HepG2 (cell line): ENCODE measurements around the gene EEA1. TPM values are rescaled to one million over a fixed set of nuclear protein-coding genes. Genes with fewer than 3 reads are reported as not detected.

Source experiments
- ATAC-seq: fragments of 200-7000 bp; cut with Tn5 transposase; 3 replicates; pipeline ENCODE4 v1.9.1; 2020; ENCODE audit warnings: mild to moderate bottlenecking, moderate library complexity
- BruUV-seq: library from RNA; stranded (reverse); fragments of 400-500 nt; replicated peaks from 2 replicates; lab custom pipeline; 2021; lab: Mats Ljungman, UMichigan
- CTCF ChIA-PET: fragments of 300-600 bp; formaldehyde crosslinking; extraction: SDS; loops from one replicate; lab custom pipeline; 2021; ENCODE audit warnings: low total read pairs, inconsistent platforms, low intra/inter-chr PET ratio; lab: Yijun Ruan, JAX
- POLR2A ChIA-PET: fragments of 350-600 bp; sonication (Branson Sonifier 250); formaldehyde crosslinking; loops from one replicate; lab custom pipeline; 2020; ENCODE audit warnings: antibody characterized with exemption, inconsistent platforms; lab: Yijun Ruan, JAX
- DNase-seq: peaks from one replicate; pipeline ENCODE4 v3.0.0-alpha.2; 2015; ENCODE audit warnings: low spot score
- FAIRE-seq: peaks from 3 replicates; lab custom pipeline; 2011; peaks lifted over from hg19 to GRCh38; lab: Jason Lieb, UNC
- H2AFZ ChIP-seq: one replicate; pipeline ENCODE4 v1.6.1; 2011; ENCODE audit warnings: low read length, inconsistent platforms
- H3K27ac ChIP-seq: fragments of 300-600 bp; 3 replicates; pipeline ENCODE4 v1.8.0; 2011; ENCODE audit warnings: mixed run types, mild to moderate bottlenecking, mixed read lengths, low read length, inconsistent platforms; ENCODE audit not compliant: insufficient read depth; ENCODE audit errors: extremely low read length
- H3K27me3 ChIP-seq, 2 experiments: fragments of 200-600 bp in 1 of 2; 2 replicates in 1 of 2; 3 replicates in 1 of 2; pipeline versions ENCODE4 v1.6.0 to v1.8.0; 2011; ENCODE audit warnings: low read length in 2 of 2, mild to moderate bottlenecking in 2 of 2, moderate library complexity in 2 of 2, inconsistent platforms in 1 of 2; ENCODE audit not compliant: insufficient read depth in 2 of 2, control insufficient read depth in 1 of 2
- H3K36me3 ChIP-seq, 2 experiments: fragments of 200-600 bp in 1 of 2; replicated peaks in 1 of 2; 2 replicates in 1 of 2; 3 replicates in 1 of 2; pipeline versions ENCODE4 v1.5.1 to v1.8.0; 2011; ENCODE audit warnings: low read length in 2 of 2, inconsistent platforms in 1 of 2; ENCODE audit not compliant: insufficient read depth in 2 of 2, control insufficient read depth in 1 of 2
- H3K4me1 ChIP-seq: 2 replicates; pipeline ENCODE4 v1.5.1; 2012; ENCODE audit warnings: low read length, inconsistent platforms; ENCODE audit not compliant: insufficient read depth
- H3K4me2 ChIP-seq: 2 replicates; pipeline ENCODE4 v1.6.0; 2011; ENCODE audit warnings: low read depth, low read length, inconsistent platforms
- H3K4me3 ChIP-seq, 3 experiments: fragments of 200-600 bp in 1 of 3; sonication (generic), shearing (Covaris generic) in 1 of 3; replicated peaks in 1 of 3; 2 replicates each; pipeline ENCODE4 v1.5.1; 2011 to 2016; ENCODE audit warnings: low read length in 3 of 3, inconsistent platforms in 2 of 3, low read depth in 2 of 3, mild to moderate bottlenecking in 2 of 3, control low read depth in 1 of 3, mixed read lengths in 1 of 3; ENCODE audit not compliant: insufficient read depth in 1 of 3
- H3K79me2 ChIP-seq: one replicate; pipeline ENCODE4 v1.6.1; 2011; ENCODE audit warnings: low read length, inconsistent platforms; ENCODE audit not compliant: insufficient read depth
- H3K9ac ChIP-seq: 2 replicates; pipeline ENCODE4 v1.6.0; 2011; ENCODE audit warnings: mild to moderate bottlenecking, low read depth, low read length, inconsistent platforms; ENCODE audit not compliant: insufficient read depth
- H3K9me3 ChIP-seq: 2 replicates; pipeline ENCODE4 v1.5.1; 2012; ENCODE audit warnings: mild to moderate bottlenecking, low read length
- H4K20me1 ChIP-seq: 2 replicates; pipeline ENCODE4 v1.6.0; 2011; ENCODE audit warnings: inconsistent platforms, mild to moderate bottlenecking, low read length, moderate library complexity; ENCODE audit not compliant: insufficient read depth
- ARNT ChIP-seq: fragments of 450-650 bp; IDR thresholded peaks from 2 replicates; pipeline ENCODE4 v1.6.1; 2017
- CENPBD1 ChIP-seq: sonication (generic); formaldehyde crosslinking; IDR thresholded peaks from 2 replicates; pipeline ENCODE4 v1.8.0; 2022; ENCODE audit warnings: missing genetic modification reagents, low read depth, mild to moderate bottlenecking, borderline replicate concordance
- CENPT ChIP-seq: sonication (generic); formaldehyde crosslinking; IDR thresholded peaks from 2 replicates; pipeline ENCODE4 v1.8.0; 2022; ENCODE audit warnings: low read depth, mild to moderate bottlenecking, moderate library complexity, missing genetic modification reagents
- CHD4 ChIP-seq: fragments of 200-600 bp; sonication (generic); IDR thresholded peaks from 2 replicates; pipeline ENCODE4 v1.7.0; 2017; ENCODE audit warnings: mild to moderate bottlenecking, low read length, borderline replicate concordance
- KDM4B ChIP-seq: sonication (generic); formaldehyde crosslinking; IDR thresholded peaks from 2 replicates; pipeline ENCODE4 v1.4.0; 2020; ENCODE audit warnings: missing genetic modification reagents
- KLF13 ChIP-seq: sonication (generic); formaldehyde crosslinking; IDR thresholded peaks from 2 replicates; pipeline ENCODE4 v1.4.0; 2020; ENCODE audit warnings: mild to moderate bottlenecking, missing genetic modification reagents
- KMT2B ChIP-seq: IDR thresholded peaks from 2 replicates; pipeline ENCODE4 v1.6.1; 2016; ENCODE audit warnings: missing genetic modification reagents, missing compliant biosample characterization
- PAXIP1 ChIP-seq: sonication (generic); formaldehyde crosslinking; conservative IDR thresholded peaks from 2 replicates; pipeline ENCODE4 v1.4.0; 2020; ENCODE audit warnings: mild to moderate bottlenecking, missing genetic modification reagents, moderate library complexity
- PLSCR1 ChIP-seq: sonication (generic); formaldehyde crosslinking; IDR thresholded peaks from 2 replicates; pipeline ENCODE4 v1.5.0; 2020; ENCODE audit warnings: missing genetic modification reagents, mild to moderate bottlenecking, borderline replicate concordance
- RARA ChIP-seq: IDR thresholded peaks from 2 replicates; pipeline ENCODE4 v1.6.1; 2016; ENCODE audit warnings: missing genetic modification reagents, missing compliant biosample characterization
- SP140L ChIP-seq: sonication (generic); formaldehyde crosslinking; IDR thresholded peaks from 2 replicates; pipeline ENCODE4 v1.4.0; 2020; ENCODE audit warnings: missing genetic modification reagents, borderline replicate concordance
- THAP9 ChIP-seq: sonication (generic); formaldehyde crosslinking; IDR thresholded peaks from 2 replicates; pipeline ENCODE4; 2020; ENCODE audit warnings: missing genetic modification reagents, mild to moderate bottlenecking, borderline replicate concordance
- ZIK1 ChIP-seq: sonication (generic); formaldehyde crosslinking; IDR thresholded peaks from 2 replicates; pipeline ENCODE4 v1.5.0; 2020; ENCODE audit warnings: mild to moderate bottlenecking, low read depth, missing genetic modification reagents, borderline replicate concordance
- ZNF784 ChIP-seq: sonication (generic); formaldehyde crosslinking; IDR thresholded peaks from 2 replicates; pipeline ENCODE4 v1.5.1; 2020; ENCODE audit warnings: missing genetic modification reagents, mild to moderate bottlenecking, borderline replicate concordance
- ZSCAN21 ChIP-seq: sonication (generic); formaldehyde crosslinking; IDR thresholded peaks from 2 replicates; pipeline ENCODE4 v1.8.0; 2022; ENCODE audit warnings: mild to moderate bottlenecking, missing genetic modification reagents, moderate library complexity, borderline replicate concordance
- WGBS: methylation state at CpG from one replicate; pipeline ENCODE4 v1.1.6; 2017; ENCODE audit warnings: low lambda C conversion rate; 5-methylcytosine and 5-hydroxymethylcytosine counted together
- in situ Hi-C: cut with HindIII; loops from 2 replicates; pipeline ENCODE4 v1.10.0; 2017; ENCODE audit warnings: low pct_unique_long_range_greater_than_20kb; ENCODE audit not compliant: extremely low pct_ligation_motif_present
- intact Hi-C: fragments of 100-400 bp; cut with micrococcal nuclease; formaldehyde crosslinking; loops from one replicate; pipeline ENCODE4 v1.10.0; 2022; ENCODE audit not compliant: unreplicated experiment
- polyA plus RNA-seq, 8 experiments: library from polyadenylated mRNA; depleted of rRNA in 3 of 8; stranded (reverse) in 7 of 8; unstranded in 1 of 8; fragments of >200 nt; fragmentation: Illumina TruSeq in 4 of 8; extraction: Trizol in 4 of 8; gene quantifications; 2 replicates each; pipeline versions ENCODE4 v1.2.1 to v1.2.3, GENCODE V29; 2011 to 2016; ENCODE audit warnings: low read depth in 4 of 8, missing spikeins in 1 of 8, mixed read lengths in 1 of 8; ENCODE audit not compliant: insufficient read depth in 1 of 8
- total RNA-seq, 5 experiments: library from RNA; depleted of rRNA; stranded (reverse); fragments of >200 nt; fragmentation: Illumina TruSeq; extraction: Trizol; gene quantifications; 2 replicates each; pipeline ENCODE4 v1.2.3, GENCODE V29; 2016; ENCODE audit warnings: low read depth in 1 of 5

Gene EEA1
- total and polyA plus RNA-seq, 2 of the 13 experiments (the other 11 are each of a cell fraction or from before 2014, with no cell fraction given): 5.0 to 19.3 TPM

- Histone ChIP-seq H2AFZ (no peak overlapping the region), H3K36me3 (no peaks in the 10 kb centered on the region), H3K4me2 (no peak overlapping the region), H3K27ac (no peak overlapping the region), H3K9ac (no peak overlapping the region), H3K79me2 (peaks cover 74% of the 10 kb centered on the region), H4K20me1 (no peaks in the 10 kb centered on the region), H3K4me1 (no peaks in the 10 kb centered on the region), H3K4me3 (no peak overlapping the region), H3K9me3 (peaks cover 9% of the 10 kb centered on the region; the same call in 1 of the 2 replicates), H3K27me3 (no peaks in the 10 kb centered on the region; a peak in 1 of 5 replicates)
- no peak for DNase-seq
- intact Hi-C loops (no loop called here), in situ Hi-C loops (no loop called here)
- BruUV-seq: no TSS peak
- WGBS: 89% methylated on average over 7 of the region's 7 CpGs
- ATAC-seq: no peak
- ChIA-PET CTCF (no interaction called here), POLR2A (no interaction called here)
- FAIRE-seq: no peak
- TF ChIP-seq KDM4B (no peak), CENPT (CRISPR knock-in tag) (no peak), ZNF784 (CRISPR knock-in tag) (no peak), SP140L (CRISPR knock-in tag) (no peak), KLF13 (CRISPR knock-in tag) (no peak), CENPBD1 (CRISPR knock-in tag) (no peak), CHD4 (no peak), ARNT (no peak), PLSCR1 (no peak), ZSCAN21 (CRISPR knock-in tag) (no peak), RARA (CRISPR knock-in tag) (no peak), THAP9 (CRISPR knock-in tag) (no peak), KMT2B (no peak), PAXIP1 (CRISPR knock-in tag) (no peak), ZIK1 (CRISPR knock-in tag) (no peak)
These were observed 23.1 kb downstream of the EEA1 start for GRCh38 chr12:92905811-92906554.
